HG03025 (cell line): ENCODE data around the gene PEX1.
"Not testable (repeated sequence)": the region's sequence is repeated elsewhere in the genome, so short reads cannot be mapped to it uniquely, and the experiment has no call there.

Experiments used
- ATAC-seq: cut with Tn5 transposase; IDR thresholded peaks from one replicate; pipeline ENCODE4 v1.9.1; 2021; ENCODE audit warnings: mild to moderate bottlenecking, moderate library complexity; ENCODE audit not compliant: unreplicated experiment, low FRiP score

Gene PEX1

GRCh38 chr7:92462560-92462959, 65.8 kb downstream of the PEX1 start:
- ATAC-seq: no peak

GRCh38 chr7:92461027-92462003, 67.0 kb downstream of the PEX1 start:
- ATAC-seq: no peak

- no peak for ATAC-seq
Observed at GRCh38 chr7:92460510-92460909, 67.8 kb downstream of the PEX1 start.

- ATAC-seq: no peak
Observed at GRCh38 chr7:92460109-92460508, 68.2 kb downstream of the PEX1 start.

- ATAC-seq: no peak
Observed at GRCh38 chr7:92456236-92456635, 72.1 kb downstream of the PEX1 start.

GRCh38 chr7:92451645-92452044, 76.7 kb downstream of the PEX1 start:
- ATAC-seq: no peak

GRCh38 chr7:92448205-92448747, 80.0 kb downstream of the PEX1 start:
- ATAC-seq: peak; percentile 36

- ATAC-seq: peak; percentile 88
Observed at GRCh38 chr7:92447345-92448204, 80.7 kb downstream of the PEX1 start, which contains the start of gene GATAD1. GATAD1 (plus strand) TSS chr7:92447482; CDS start chr7:92447730, 248 bp downstream.

- no peak for ATAC-seq
Observed at GRCh38 chr7:92446869-92447344, 81.4 kb downstream of the PEX1 start.

- not testable (repeated sequence) for ATAC-seq
Observed at GRCh38 chr7:92442720-92443119, 85.6 kb downstream of the PEX1 start.

- ATAC-seq: no peak
Observed at GRCh38 chr7:92437956-92438491, 90.3 kb downstream of the PEX1 start.
